ENCODE results near the gene DPM3.

The DPM3 gene

GRCh38 chr1:155136748-155137147, 3.6 kb downstream of the DPM3 start:
- peak overlapping the region; percentile 79 for H3K4me3 ChIP-seq (replicated peaks; ENCODE audit: insufficient read depth, low read length)
- H3K27ac ChIP-seq (replicated peaks): peak overlapping the region; percentile 82
- TF ChIP-seq, protein P1, sequence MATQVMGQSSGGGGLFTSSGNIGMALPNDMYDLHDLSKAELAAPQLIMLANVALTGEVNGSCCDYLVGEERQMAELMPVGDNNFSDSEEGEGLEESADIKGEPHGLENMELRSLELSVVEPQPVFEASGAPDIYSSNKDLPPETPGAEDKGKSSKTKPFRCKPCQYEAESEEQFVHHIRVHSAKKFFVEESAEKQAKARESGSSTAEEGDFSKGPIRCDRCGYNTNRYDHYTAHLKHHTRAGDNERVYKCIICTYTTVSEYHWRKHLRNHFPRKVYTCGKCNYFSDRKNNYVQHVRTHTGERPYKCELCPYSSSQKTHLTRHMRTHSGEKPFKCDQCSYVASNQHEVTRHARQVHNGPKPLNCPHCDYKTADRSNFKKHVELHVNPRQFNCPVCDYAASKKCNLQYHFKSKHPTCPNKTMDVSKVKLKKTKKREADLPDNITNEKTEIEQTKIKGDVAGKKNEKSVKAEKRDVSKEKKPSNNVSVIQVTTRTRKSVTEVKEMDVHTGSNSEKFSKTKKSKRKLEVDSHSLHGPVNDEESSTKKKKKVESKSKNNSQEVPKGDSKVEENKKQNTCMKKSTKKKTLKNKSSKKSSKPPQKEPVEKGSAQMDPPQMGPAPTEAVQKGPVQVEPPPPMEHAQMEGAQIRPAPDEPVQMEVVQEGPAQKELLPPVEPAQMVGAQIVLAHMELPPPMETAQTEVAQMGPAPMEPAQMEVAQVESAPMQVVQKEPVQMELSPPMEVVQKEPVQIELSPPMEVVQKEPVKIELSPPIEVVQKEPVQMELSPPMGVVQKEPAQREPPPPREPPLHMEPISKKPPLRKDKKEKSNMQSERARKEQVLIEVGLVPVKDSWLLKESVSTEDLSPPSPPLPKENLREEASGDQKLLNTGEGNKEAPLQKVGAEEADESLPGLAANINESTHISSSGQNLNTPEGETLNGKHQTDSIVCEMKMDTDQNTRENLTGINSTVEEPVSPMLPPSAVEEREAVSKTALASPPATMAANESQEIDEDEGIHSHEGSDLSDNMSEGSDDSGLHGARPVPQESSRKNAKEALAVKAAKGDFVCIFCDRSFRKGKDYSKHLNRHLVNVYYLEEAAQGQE (IDR thresholded peaks at IDR 0.05; ENCODE audit: insufficient replicate concordance, low read depth): no peak
- TF ChIP-seq POLR2AphosphoS5 (IDR thresholded peaks at IDR 0.05; ENCODE audit: low read depth): no peak
- no peak for TF ChIP-seq GABPA (IDR thresholded peaks at IDR 0.05; ENCODE audit: low read depth)
- TF ChIP-seq, protein P2, sequence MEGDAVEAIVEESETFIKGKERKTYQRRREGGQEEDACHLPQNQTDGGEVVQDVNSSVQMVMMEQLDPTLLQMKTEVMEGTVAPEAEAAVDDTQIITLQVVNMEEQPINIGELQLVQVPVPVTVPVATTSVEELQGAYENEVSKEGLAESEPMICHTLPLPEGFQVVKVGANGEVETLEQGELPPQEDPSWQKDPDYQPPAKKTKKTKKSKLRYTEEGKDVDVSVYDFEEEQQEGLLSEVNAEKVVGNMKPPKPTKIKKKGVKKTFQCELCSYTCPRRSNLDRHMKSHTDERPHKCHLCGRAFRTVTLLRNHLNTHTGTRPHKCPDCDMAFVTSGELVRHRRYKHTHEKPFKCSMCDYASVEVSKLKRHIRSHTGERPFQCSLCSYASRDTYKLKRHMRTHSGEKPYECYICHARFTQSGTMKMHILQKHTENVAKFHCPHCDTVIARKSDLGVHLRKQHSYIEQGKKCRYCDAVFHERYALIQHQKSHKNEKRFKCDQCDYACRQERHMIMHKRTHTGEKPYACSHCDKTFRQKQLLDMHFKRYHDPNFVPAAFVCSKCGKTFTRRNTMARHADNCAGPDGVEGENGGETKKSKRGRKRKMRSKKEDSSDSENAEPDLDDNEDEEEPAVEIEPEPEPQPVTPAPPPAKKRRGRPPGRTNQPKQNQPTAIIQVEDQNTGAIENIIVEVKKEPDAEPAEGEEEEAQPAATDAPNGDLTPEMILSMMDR (IDR thresholded peaks at IDR 0.05; ENCODE audit: insufficient read depth, low read length): no peak
- no peak for TF ChIP-seq SPI1 (IDR thresholded peaks at IDR 0.05; ENCODE audit: borderline replicate concordance, low read depth)
- DNase-seq (ENCODE audit: low read depth in 1 of 2, low spot score in 1 of 2): no peak
- no peaks in the 10 kb centered on the region for H3K27me3 ChIP-seq (ENCODE audit: insufficient read depth, poor library complexity, severe bottlenecking)

GRCh38 chr1:155135415-155136028, 4.8 kb downstream of the DPM3 start, which contains the start of gene SLC50A1:
TSS of gene SLC50A1 (plus strand) at chr1:155135852. CDS start at chr1:155135912, 60 bp downstream.
- TF ChIP-seq, protein P1 (IDR thresholded peaks at IDR 0.05; ENCODE audit: insufficient replicate concordance, low read depth): no peak
- TF ChIP-seq GABPA (IDR thresholded peaks at IDR 0.05; ENCODE audit: low read depth) (peak; percentile 78), POLR2AphosphoS5 (IDR thresholded peaks at IDR 0.05; ENCODE audit: low read depth) (peak; percentile 82)
- DNase-seq (ENCODE audit: low read depth in 1 of 2, low spot score in 1 of 2): peak; percentile 91 to 96
- Histone ChIP-seq H3K27me3 (ENCODE audit: insufficient read depth, poor library complexity, severe bottlenecking) (no peaks in the 10 kb centered on the region), H3K4me3 (replicated peaks; ENCODE audit: insufficient read depth, low read length) (peak within 1 kb of the TSS; percentile 79), H3K27ac (replicated peaks) (peak within 1 kb of the TSS; percentile 82)

- Histone ChIP-seq H3K4me3 (replicated peaks; ENCODE audit: insufficient read depth, low read length) (peak overlapping the region; percentile 79), H3K27me3 (ENCODE audit: insufficient read depth, poor library complexity, severe bottlenecking) (no peaks in the 10 kb centered on the region), H3K27ac (replicated peaks) (peak overlapping the region; percentile 82)
- TF ChIP-seq POLR2AphosphoS5 (IDR thresholded peaks at IDR 0.05; ENCODE audit: low read depth) (no peak), SPI1 (IDR thresholded peaks at IDR 0.05; ENCODE audit: borderline replicate concordance, low read depth) (peak; percentile 73), GABPA (IDR thresholded peaks at IDR 0.05; ENCODE audit: low read depth) (no peak)
- TF ChIP-seq, protein P1 (IDR thresholded peaks at IDR 0.05; ENCODE audit: insufficient replicate concordance, low read depth): no peak
- TF ChIP-seq, protein P2 (IDR thresholded peaks at IDR 0.05; ENCODE audit: insufficient read depth, low read length): no peak
- peak; percentile 73 to 75 for DNase-seq (ENCODE audit: low read depth in 1 of 2, low spot score in 1 of 2)
Observed at GRCh38 chr1:155134880-155135414, 5.4 kb downstream of the DPM3 start.
